Esophagus muscularis mucosa (tissue), 4 donors: ENCODE measurements around the gene PDE6D. TPM values are rescaled to one million over a fixed set of nuclear protein-coding genes. Genes with fewer than 3 reads are reported as not detected.

Experiments used
- DNase-seq: peaks from one replicate; pipeline ENCODE4 v3.0.0-alpha.2; 2017; ENCODE audit errors: extremely low spot score
- H3K27ac ChIP-seq, 4 donors: fragments of 200-600 bp; sonication (generic); replicated peaks in 1 of 4; 1 replicate in 3 of 4; 2 replicates in 1 of 4; pipeline ENCODE4 v1.5.1; 2016 to 2019; ENCODE audit warnings: mild to moderate bottlenecking in 1 of 4
- H3K27me3 ChIP-seq, 4 donors: fragments of 200-600 bp; sonication (generic); one replicate each; pipeline versions ENCODE4 v1.5.1 to v1.6.0; 2016 to 2019
- H3K36me3 ChIP-seq, 4 donors: fragments of 200-600 bp; sonication (generic); one replicate each; pipeline ENCODE4 v1.5.1; 2016 to 2019
- H3K4me1 ChIP-seq, 4 donors: fragments of 200-600 bp; sonication (generic); one replicate each; pipeline ENCODE4 v1.5.1; 2016 to 2019
- H3K4me3 ChIP-seq, 4 donors: fragments of 200-600 bp; sonication (generic); 1 replicate in 2 of 4; 2 replicates in 2 of 4; pipeline ENCODE4 v1.5.1; 2016 to 2019; ENCODE audit warnings: mild to moderate bottlenecking in 4 of 4, moderate library complexity in 1 of 4
- H3K9me3 ChIP-seq, 4 donors: fragments of 200-600 bp; sonication (generic); 1 replicate in 3 of 4; 2 replicates in 1 of 4; pipeline ENCODE4 v1.5.1; 2016 to 2019
- CTCF ChIP-seq, 3 experiments: fragments of 200-600 bp in 2 of 3; fragments of 450-650 bp in 1 of 3; sonication (generic) in 2 of 3; IDR thresholded peaks; one replicate each; pipeline ENCODE4 v1.5.1; 2017 to 2019; ENCODE audit warnings: antibody characterized with exemption in 3 of 3, mild to moderate bottlenecking in 2 of 3, moderate library complexity in 1 of 3
- EP300 ChIP-seq: sonication (generic); formaldehyde crosslinking; IDR thresholded peaks from one replicate; pipeline ENCODE4 v1.6.1; 2017; ENCODE audit warnings: antibody characterized with exemption
- POLR2A ChIP-seq: fragments of 450-650 bp; IDR thresholded peaks from one replicate; pipeline ENCODE4 v1.6.1; 2017; ENCODE audit warnings: antibody characterized with exemption, moderate library complexity, mild to moderate bottlenecking, low read depth
- POLR2AphosphoS5 ChIP-seq, 2 donors: sonication (generic); formaldehyde crosslinking; IDR thresholded peaks; one replicate each; pipeline ENCODE4 v1.6.1; 2017; ENCODE audit warnings: antibody characterized with exemption in 2 of 2
- WGBS: methylation state at CpG from one replicate; pipeline ENCODE4 v1.1.5; 2018; 5-methylcytosine and 5-hydroxymethylcytosine counted together
- intact Hi-C: fragments of 100-400 bp; cut with DNase I; formaldehyde crosslinking; loops from one replicate; pipeline ENCODE4 v1.15.1; 2023
- total RNA-seq, 4 donors: library from RNA; depleted of rRNA; stranded (reverse); fragments of >200 nt; gene quantifications; one replicate each; pipeline versions ENCODE4 v1.1.0 to v1.2.1, GENCODE V29; 2016

Gene PDE6D
- total RNA-seq, 4 donors from 2014 or later = 28.2 to 33.8 (median 30.0) TPM

- Histone ChIP-seq H3K36me3 (peaks cover 0 to 22% (median 14%) of the 10 kb centered on the region in 4 donors), H3K4me1 (peaks cover 0 to under 1% (median 0%) of the 10 kb centered on the region in 4 donors), H3K27me3 (no peaks in the 10 kb centered on the region), H3K9me3 (peaks cover 0 to 5% (median 0%) of the 10 kb centered on the region in 4 donors), H3K4me3 (no peak overlapping the region), H3K27ac (no peak overlapping the region)
- WGBS = 94% methylated on average over 8 of the region's 8 CpGs
- no peak for DNase-seq
- TF ChIP-seq CTCF (IDR thresholded peaks at IDR 0.05) = no peak
- TF ChIP-seq POLR2AphosphoS5 (IDR thresholded peaks at IDR 0.05) = no peak
- no peak for TF ChIP-seq POLR2A
- no peak for TF ChIP-seq EP300
- intact Hi-C loops = no loop called here
These were observed 35.4 kb upstream of the PDE6D start for GRCh38 chr2:231816327-231817026.

DNA sequence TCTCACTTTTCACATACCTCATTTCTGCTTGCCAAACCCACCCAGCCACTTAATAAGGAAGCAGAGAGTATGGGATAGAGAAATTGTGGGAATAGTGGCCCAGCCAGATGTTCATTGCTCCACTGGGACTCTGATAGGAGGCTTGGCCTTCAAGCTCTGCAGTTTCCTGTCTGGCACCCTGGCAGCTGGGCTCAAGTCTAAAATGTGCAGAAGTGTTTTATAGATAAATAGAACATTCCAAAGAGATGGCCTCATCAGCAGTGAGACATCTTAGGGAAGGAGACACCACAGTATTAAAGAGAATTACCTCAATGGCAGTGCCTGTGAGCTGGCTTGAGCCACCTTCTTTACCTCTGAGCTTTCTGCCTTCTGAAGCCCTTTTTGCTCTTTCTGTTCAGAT, 29.8 kb upstream of the PDE6D start:
- H3K36me3 ChIP-seq = peaks cover 26 to 77% (median 56%) of the 10 kb centered on the region in 4 donors
- H3K4me1 ChIP-seq = peaks cover 0 to 11% (median 0%) of the 10 kb centered on the region in 4 donors
- intact Hi-C loops = no loop called here
- H3K9me3 ChIP-seq = peaks cover 0 to 5% (median 0%) of the 10 kb centered on the region in 4 donors
- H3K27me3 ChIP-seq = no peaks in the 10 kb centered on the region
- H3K4me3 ChIP-seq = no peak overlapping the region
- no peak overlapping the region for H3K27ac ChIP-seq
- DNase-seq = no peak
- TF ChIP-seq POLR2AphosphoS5 (IDR thresholded peaks at IDR 0.05) (no peak), EP300 (no peak), POLR2A (no peak), CTCF (IDR thresholded peaks at IDR 0.05) (no peak)

GRCh38 chr2:231807020-231807419, 25.9 kb upstream of the PDE6D start:
- no peak for DNase-seq
- H3K27ac ChIP-seq = no peak overlapping the region
- peaks cover 30 to 88% (median 64%) of the 10 kb centered on the region in 4 donors for H3K36me3 ChIP-seq
- no peaks in the 10 kb centered on the region for H3K27me3 ChIP-seq
- intact Hi-C loops = no loop called here
- H3K4me1 ChIP-seq = peaks cover 0 to 11% (median 0%) of the 10 kb centered on the region in 4 donors
- WGBS = 85% methylated on average over 2 of the region's 2 CpGs
- TF ChIP-seq CTCF (IDR thresholded peaks at IDR 0.05) (no peak), EP300 (no peak)
- H3K4me3 ChIP-seq = no peak overlapping the region
- no peaks in the 10 kb centered on the region for H3K9me3 ChIP-seq

DNA sequence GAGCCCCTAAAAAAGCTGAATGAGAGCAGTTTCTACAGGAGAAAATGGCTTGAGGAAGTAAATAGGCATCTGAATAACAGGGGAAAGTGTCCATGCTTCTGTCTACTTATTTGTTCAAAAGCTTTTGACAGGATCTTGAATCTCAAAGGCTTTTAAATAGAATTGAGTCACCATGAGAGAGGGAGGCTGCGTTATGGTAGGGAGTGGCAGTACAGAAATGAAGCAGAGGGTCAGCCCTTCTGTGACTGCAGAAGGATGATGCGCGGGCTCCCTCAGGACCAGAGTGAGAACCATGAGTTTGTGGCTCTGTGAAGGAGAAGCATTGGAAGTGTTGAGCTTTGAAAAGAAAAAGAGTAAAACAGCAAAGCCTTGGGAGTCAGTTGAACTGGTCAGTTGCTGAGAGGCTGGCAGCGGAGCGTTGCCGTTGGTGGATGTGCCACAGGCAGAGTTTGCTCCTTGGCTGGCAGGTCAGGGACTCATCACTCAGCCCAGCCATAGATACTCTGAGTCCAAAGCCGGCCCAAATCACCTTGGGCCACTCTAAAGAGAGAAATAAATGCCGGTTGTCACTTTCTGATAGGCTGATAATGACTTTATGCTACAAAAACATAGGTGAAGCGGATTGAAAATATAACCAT, 22.5 kb upstream of the PDE6D start:
- intact Hi-C loops = no loop called here

More for the DNA sequence above, 22.5 kb upstream of the PDE6D start:
- H3K27me3 ChIP-seq = no peaks in the 10 kb centered on the region
- H3K36me3 ChIP-seq = peaks cover 33 to 91% (median 73%) of the 10 kb centered on the region in 4 donors
- H3K27ac ChIP-seq = no peak overlapping the region
- H3K4me1 ChIP-seq = no peaks in the 10 kb centered on the region
- no peaks in the 10 kb centered on the region for H3K9me3 ChIP-seq
- DNase-seq = no peak
- WGBS = 93% methylated on average over 9 of the region's 9 CpGs
- no peak overlapping the region for H3K4me3 ChIP-seq
- TF ChIP-seq CTCF (IDR thresholded peaks at IDR 0.05) (no peak), POLR2AphosphoS5 (IDR thresholded peaks at IDR 0.05) (no peak), POLR2A (no peak), EP300 (no peak)
